PC-3 (cell line): Measurements from ENCODE around the gene PAK3. TPM values are rescaled to one million over a fixed set of nuclear protein-coding genes. Genes with fewer than 3 reads are reported as not detected.
A peak's percentile ranks its signal among the peaks of the same experiment; 100 is the strongest.

Source experiments
- ATAC-seq: fragments of 200-7000 bp; cut with Tn5 transposase; 2 replicates; pipeline ENCODE4 v1.9.1; 2020; ENCODE audit warnings: mild to moderate bottlenecking, moderate library complexity
- BruUV-seq: library from RNA; stranded (reverse); fragments of 400-500 nt; replicated peaks from 2 replicates; lab custom pipeline; 2021; lab: Mats Ljungman, UMichigan
- CTCF ChIA-PET: fragments of 300-600 bp; sonication (Branson Sonifier 250); formaldehyde crosslinking; loops from one replicate; lab custom pipeline; 2022; ENCODE audit warnings: antibody characterized with exemption; lab: Charles Lee
- POLR2A ChIA-PET: fragments of 300-600 bp; sonication (Branson Sonifier 250); formaldehyde crosslinking; loops from one replicate; lab custom pipeline; 2022; ENCODE audit warnings: antibody characterized with exemption; ENCODE audit not compliant: unreplicated experiment; lab: Charles Lee
- DNase-seq: peaks from one replicate; pipeline ENCODE4 v3.0.0-alpha.2; 2015
- H2AFZ ChIP-seq: fragments of 300-600 bp; sonication (generic); 2 replicates; pipeline ENCODE4 v1.6.0; 2016; ENCODE audit warnings: antibody characterized with exemption, low read length
- H3F3A ChIP-seq: fragments of 300-600 bp; sonication (generic); one replicate; pipeline ENCODE4 v1.6.0; 2017; ENCODE audit warnings: antibody characterized with exemption, low read length, control low read depth, mild to moderate bottlenecking; ENCODE audit not compliant: unreplicated experiment
- H3K27ac ChIP-seq: fragments of 300-600 bp; sonication (generic); 2 replicates; pipeline ENCODE4 v1.5.1; 2016; ENCODE audit warnings: mild to moderate bottlenecking, low read length
- H3K27me3 ChIP-seq: fragments of 300-600 bp; sonication (generic); 2 replicates; pipeline ENCODE4 v1.6.1; 2016; ENCODE audit warnings: low read length, mixed read lengths
- H3K36me3 ChIP-seq: fragments of 300-600 bp; sonication (generic); 2 replicates; pipeline ENCODE4 v1.6.1; 2016; ENCODE audit warnings: low read depth, mixed run types, low read length, mixed read lengths
- H3K4me1 ChIP-seq: fragments of 300-600 bp; sonication (generic); 2 replicates; pipeline ENCODE4 v1.5.1; 2016; ENCODE audit warnings: low read length; ENCODE audit not compliant: insufficient read depth
- H3K4me2 ChIP-seq: fragments of 300-600 bp; sonication (generic); 2 replicates; pipeline ENCODE4 v1.6.0; 2016; ENCODE audit warnings: low read length
- H3K4me3 ChIP-seq: fragments of 300-600 bp; sonication (generic); 2 replicates; pipeline ENCODE4 v1.5.1; 2016; ENCODE audit warnings: mild to moderate bottlenecking, low read length, mixed read lengths
- H3K79me2 ChIP-seq: fragments of 300-600 bp; sonication (generic); 2 replicates; pipeline ENCODE4 v1.6.1; 2017; ENCODE audit warnings: low read length, mixed read lengths
- H3K9ac ChIP-seq: fragments of 300-600 bp; sonication (generic); 2 replicates; pipeline ENCODE4 v1.6.0; 2016; ENCODE audit warnings: mild to moderate bottlenecking, low read length
- H3K9me2 ChIP-seq: fragments of 300-600 bp; sonication (generic); replicated peaks from 2 replicates; pipeline ENCODE4 v1.6.1; 2016; ENCODE audit warnings: mixed run types, low read length, mixed read lengths
- H3K9me3 ChIP-seq: fragments of 300-600 bp; sonication (generic); 2 replicates; pipeline ENCODE4 v1.6.1; 2016; ENCODE audit warnings: low read length, mixed read lengths
- H4K20me1 ChIP-seq: fragments of 300-600 bp; sonication (generic); 2 replicates; pipeline ENCODE4 v1.6.1; 2016; ENCODE audit warnings: low read length, mixed read lengths
- CTCF ChIP-seq: fragments of 300-600 bp; sonication (generic); conservative IDR thresholded peaks from 2 replicates; pipeline ENCODE4 v1.5.1; 2017; ENCODE audit warnings: antibody characterized with exemption, low read depth, mild to moderate bottlenecking, low read length
- EZH2 ChIP-seq: fragments of 300-600 bp; sonication (generic); IDR thresholded peaks from one replicate; pipeline ENCODE4 v1.6.1; 2017; ENCODE audit warnings: antibody characterized with exemption, mild to moderate bottlenecking, low read length; ENCODE audit not compliant: unreplicated experiment
- EZH2phosphoT487 ChIP-seq: fragments of 300-600 bp; sonication (generic); IDR thresholded peaks from 2 replicates; pipeline ENCODE4 v1.6.1; 2018; ENCODE audit warnings: mild to moderate bottlenecking, antibody characterized with exemption, low read length, borderline replicate concordance
- intact Hi-C: fragments of 100-400 bp; cut with micrococcal nuclease; formaldehyde crosslinking; loops from 2 replicates; pipeline ENCODE4 v1.9.0; 2023
- total RNA-seq: library from RNA; depleted of rRNA; stranded (reverse); fragments of >200 nt; gene quantifications from 2 replicates; pipeline ENCODE4 v1.2.3, GENCODE V29; 2014

PAK3 gene
- total RNA-seq, 1 experiment from 2014 or later, result 2.0 TPM

- ChIA-PET CTCF (no interaction called here), POLR2A (no interaction called here)
- TF ChIP-seq EZH2phosphoT487, result no peak
- TF ChIP-seq EZH2, result no peak
- no peak for TF ChIP-seq CTCF
- no peak overlapping the region for H3K9ac ChIP-seq
- H3K4me2 ChIP-seq, result no peak overlapping the region
- BruUV-seq, result no TSS peak
- no peaks in the 10 kb centered on the region for H3K4me1 ChIP-seq
- intact Hi-C loops, result no loop called here
- H3K9me3 ChIP-seq, result no peaks in the 10 kb centered on the region
- no peaks in the 10 kb centered on the region for H3K9me2 ChIP-seq
- no peak overlapping the region for H3K4me3 ChIP-seq
- ATAC-seq (no peak), DNase-seq (no peak)
- H3K36me3 ChIP-seq, result no peaks in the 10 kb centered on the region
- no peaks in the 10 kb centered on the region for H3K79me2 ChIP-seq
- no peak overlapping the region for H3K27ac ChIP-seq
- H4K20me1 ChIP-seq, result no peaks in the 10 kb centered on the region
- H3F3A ChIP-seq, result no peaks in the 10 kb centered on the region
- no peak overlapping the region for H2AFZ ChIP-seq
- no peaks in the 10 kb centered on the region for H3K27me3 ChIP-seq
Measured at GRCh38 chrX:111159232-111159631, 63.2 kb downstream of the PAK3 start.

- Histone ChIP-seq H3K4me1 (no peaks in the 10 kb centered on the region), H3K27me3 (no peaks in the 10 kb centered on the region), H3K4me2 (no peak overlapping the region), H4K20me1 (no peaks in the 10 kb centered on the region), H3K36me3 (no peaks in the 10 kb centered on the region), H3K9ac (no peak overlapping the region), H3K79me2 (no peaks in the 10 kb centered on the region), H3K9me3 (no peaks in the 10 kb centered on the region), H3K27ac (no peak overlapping the region), H3K4me3 (no peak overlapping the region), H3K9me2 (no peaks in the 10 kb centered on the region), H2AFZ (no peak overlapping the region), H3F3A (no peaks in the 10 kb centered on the region)
- TF ChIP-seq CTCF, result peak; percentile 47
- no peak for TF ChIP-seq EZH2phosphoT487
- DNase-seq (peak; percentile 19), ATAC-seq (no peak)
- CTCF ChIA-PET, result no interaction called here
- BruUV-seq, result no TSS peak
- intact Hi-C loops, result loop anchor here (1.0 to 10.0 kb wide), 2 partner anchors 80 to 280 kb away; no protein-coding TSS in a partner anchor
- POLR2A ChIA-PET, result no interaction called here
Measured at GRCh38 chrX:111164728-111165127, 68.7 kb downstream of the PAK3 start.

GRCh38 chrX:111165902-111166301, 69.9 kb downstream of the PAK3 start:
- Histone ChIP-seq H3K79me2 (no peaks in the 10 kb centered on the region), H3K9ac (no peak overlapping the region), H3K4me2 (no peak overlapping the region), H3K4me1 (no peaks in the 10 kb centered on the region), H3K27me3 (no peaks in the 10 kb centered on the region), H3F3A (no peaks in the 10 kb centered on the region), H3K9me2 (no peaks in the 10 kb centered on the region), H3K9me3 (no peaks in the 10 kb centered on the region), H3K27ac (no peak overlapping the region), H3K36me3 (no peaks in the 10 kb centered on the region), H4K20me1 (no peaks in the 10 kb centered on the region), H2AFZ (no peak overlapping the region), H3K4me3 (no peak overlapping the region)
- ChIA-PET POLR2A (no interaction called here), CTCF (no interaction called here)
- TF ChIP-seq CTCF (no peak), EZH2phosphoT487 (no peak), EZH2 (no peak)
- intact Hi-C loops, result loop anchor here (10.0 kb wide), 1 partner anchor 279 kb away; no protein-coding TSS in a partner anchor
- BruUV-seq, result no TSS peak
- ATAC-seq (no peak), DNase-seq (no peak)
